ENCODE results near the gene CNGA2.

CNGA2 gene

DNA sequence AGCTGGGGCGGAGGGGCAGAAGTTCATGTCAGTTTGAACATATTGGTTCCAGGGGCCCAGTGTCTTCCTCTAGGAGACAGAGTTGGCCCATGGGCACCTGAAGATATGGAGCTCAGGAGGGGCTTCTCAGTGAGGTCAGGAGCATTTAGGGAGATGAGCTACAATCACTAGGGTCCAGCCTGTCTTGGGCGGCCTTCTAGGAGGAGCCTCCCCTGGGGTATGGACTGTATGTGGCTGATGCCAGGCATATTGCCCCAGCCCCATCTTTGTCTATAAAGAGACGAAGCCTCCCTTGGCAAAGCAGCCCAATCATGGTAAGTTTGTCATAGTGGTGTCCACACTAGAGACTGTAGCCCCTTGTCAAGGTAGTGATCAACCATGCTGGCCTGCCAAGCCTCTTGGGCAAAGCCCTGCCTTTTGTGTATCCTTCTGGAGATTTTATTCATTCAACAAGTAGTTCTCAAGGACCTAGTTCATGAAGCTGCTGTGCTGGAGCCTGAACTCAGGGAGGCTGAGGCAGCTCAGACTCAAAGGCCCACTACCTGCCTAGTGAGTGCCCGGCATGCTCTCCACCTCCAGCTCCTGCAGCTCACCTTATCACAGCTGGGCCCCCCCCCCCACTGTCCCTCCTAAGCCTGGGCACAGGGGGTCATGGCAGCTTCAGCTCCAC lies 5.4 kb upstream of the CNGA2 start:
- ChIA-PET CTCF (no interaction called here), POLR2A (ENCODE audit: low non-redundant PET) (no interaction called here)
- no peak overlapping the region for H3K27ac ChIP-seq

DNA sequence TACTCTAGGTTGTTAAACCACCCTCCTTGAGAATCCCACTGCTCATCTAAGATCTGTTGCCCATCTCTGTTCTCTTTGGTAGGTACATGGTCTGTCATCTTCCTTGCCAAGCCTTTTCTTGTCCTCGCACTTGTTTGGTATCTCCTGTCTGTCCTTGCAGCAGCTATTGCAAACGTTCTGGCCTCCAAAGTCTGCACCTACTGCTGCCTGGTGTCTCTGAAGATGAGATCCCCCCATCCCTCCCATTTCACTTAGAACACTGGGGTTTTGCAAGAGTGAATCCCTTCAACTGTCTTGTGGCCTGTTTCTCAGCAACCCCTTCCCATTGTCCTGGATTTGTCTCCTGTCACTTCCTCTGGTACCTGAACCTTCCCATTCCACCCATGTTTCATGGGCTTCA lies 673 bp downstream of the CNGA2 start:
- DNase-seq (ENCODE audit: low spot score) = no peak

More for the DNA sequence above, 5.4 kb upstream of the CNGA2 start:
- DNase-seq (ENCODE audit: low spot score) = no peak
- TF ChIP-seq, protein P1, sequence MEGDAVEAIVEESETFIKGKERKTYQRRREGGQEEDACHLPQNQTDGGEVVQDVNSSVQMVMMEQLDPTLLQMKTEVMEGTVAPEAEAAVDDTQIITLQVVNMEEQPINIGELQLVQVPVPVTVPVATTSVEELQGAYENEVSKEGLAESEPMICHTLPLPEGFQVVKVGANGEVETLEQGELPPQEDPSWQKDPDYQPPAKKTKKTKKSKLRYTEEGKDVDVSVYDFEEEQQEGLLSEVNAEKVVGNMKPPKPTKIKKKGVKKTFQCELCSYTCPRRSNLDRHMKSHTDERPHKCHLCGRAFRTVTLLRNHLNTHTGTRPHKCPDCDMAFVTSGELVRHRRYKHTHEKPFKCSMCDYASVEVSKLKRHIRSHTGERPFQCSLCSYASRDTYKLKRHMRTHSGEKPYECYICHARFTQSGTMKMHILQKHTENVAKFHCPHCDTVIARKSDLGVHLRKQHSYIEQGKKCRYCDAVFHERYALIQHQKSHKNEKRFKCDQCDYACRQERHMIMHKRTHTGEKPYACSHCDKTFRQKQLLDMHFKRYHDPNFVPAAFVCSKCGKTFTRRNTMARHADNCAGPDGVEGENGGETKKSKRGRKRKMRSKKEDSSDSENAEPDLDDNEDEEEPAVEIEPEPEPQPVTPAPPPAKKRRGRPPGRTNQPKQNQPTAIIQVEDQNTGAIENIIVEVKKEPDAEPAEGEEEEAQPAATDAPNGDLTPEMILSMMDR (conservative IDR thresholded peaks at IDR 0.05; ENCODE audit: low read depth) = no peak

DNA sequence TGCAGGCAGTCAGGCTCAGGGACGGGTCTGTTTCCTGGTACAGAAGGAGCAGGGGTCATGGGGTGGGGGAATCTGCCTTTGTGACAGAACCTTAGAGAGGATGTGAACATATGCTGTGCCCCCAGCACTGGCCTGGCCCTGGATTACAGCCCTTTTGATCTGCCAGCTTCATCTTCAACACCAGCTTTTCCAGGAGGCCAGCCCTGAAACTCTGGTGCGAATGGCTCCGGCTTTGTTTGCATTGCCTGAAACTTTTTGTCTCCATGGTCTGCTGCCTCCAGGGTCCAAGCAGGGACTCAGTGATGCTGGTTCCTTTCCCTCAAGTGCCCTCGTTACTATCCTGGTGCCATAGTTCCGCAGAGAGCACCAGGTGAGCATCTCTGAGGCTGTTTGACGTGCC lies 2.1 kb downstream of the CNGA2 start:
- DNase-seq (ENCODE audit: low spot score) = no peak
- H3K27ac ChIP-seq = no peak overlapping the region
- ChIA-PET POLR2A (ENCODE audit: low non-redundant PET) (no interaction called here), CTCF (interaction anchor here (0.5 to 1.5 kb wide), 2 partner anchors 303 to 1080 kb away, joined by 3 read pairs; no protein-coding TSS in a partner anchor)
- TF ChIP-seq, protein P1 (conservative IDR thresholded peaks at IDR 0.05; ENCODE audit: low read depth) = no peak

More for the DNA sequence above, 673 bp downstream of the CNGA2 start:
- CTCF ChIA-PET = interaction anchor here (0.8 to 1.5 kb wide), 2 partner anchors 18 to 1082 kb away, joined by 3 to 4 read pairs; no protein-coding TSS in a partner anchor
- POLR2A ChIA-PET (ENCODE audit: low non-redundant PET) = no interaction called here
- TF ChIP-seq, protein P1 (conservative IDR thresholded peaks at IDR 0.05; ENCODE audit: low read depth) = no peak
- no peak overlapping the region for H3K27ac ChIP-seq

DNA sequence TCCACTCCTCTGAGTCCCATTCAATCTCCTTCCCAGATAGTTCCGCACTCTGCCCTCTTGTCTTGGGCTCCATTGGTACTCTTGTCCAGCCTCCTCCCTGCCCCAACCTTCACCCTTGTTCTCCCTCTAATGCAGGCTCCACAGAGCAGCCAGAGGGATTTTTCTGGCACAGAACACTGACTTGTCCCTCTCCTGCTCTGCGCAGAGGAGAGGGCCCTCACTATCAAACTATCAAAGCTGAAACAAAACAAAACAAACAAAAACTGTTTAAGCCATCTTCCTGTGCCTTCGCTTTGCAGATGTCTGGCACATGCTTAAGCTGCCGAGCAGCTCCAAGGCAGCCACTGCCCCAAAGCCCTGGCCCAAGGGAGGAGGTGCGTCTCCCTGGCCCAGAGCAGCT lies 2.9 kb downstream of the CNGA2 start:
- ChIA-PET CTCF (no interaction called here), POLR2A (ENCODE audit: low non-redundant PET) (no interaction called here)
- H3K27ac ChIP-seq = no peak overlapping the region
- TF ChIP-seq, protein P1 (conservative IDR thresholded peaks at IDR 0.05; ENCODE audit: low read depth) = no peak
- no peak for DNase-seq (ENCODE audit: low spot score)

DNA sequence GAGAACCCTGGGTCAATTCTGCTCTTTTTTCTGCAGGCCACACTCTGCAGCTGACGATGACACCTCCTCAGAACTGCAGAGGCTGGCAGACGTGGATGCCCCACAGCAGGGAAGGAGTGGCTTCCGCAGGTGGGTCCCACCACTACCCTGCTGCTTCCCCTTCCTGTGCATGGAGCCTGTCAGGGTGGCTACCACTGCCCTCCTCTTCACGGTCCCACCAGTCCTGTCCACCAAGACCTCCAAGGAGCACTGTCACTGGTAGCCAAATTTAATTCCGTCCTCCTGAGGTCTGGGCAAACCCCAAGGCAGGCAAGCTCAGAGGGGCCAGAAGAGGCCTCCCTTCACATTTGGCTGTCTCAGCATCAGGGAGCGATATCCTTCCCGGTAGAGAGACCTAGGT lies 4.2 kb downstream of the CNGA2 start:
- TF ChIP-seq, protein P1 (conservative IDR thresholded peaks at IDR 0.05; ENCODE audit: low read depth) = no peak
- H3K27ac ChIP-seq = no peak overlapping the region
- ChIA-PET POLR2A (ENCODE audit: low non-redundant PET) (no interaction called here), CTCF (no interaction called here)
- DNase-seq (ENCODE audit: low spot score) = no peak

DNA sequence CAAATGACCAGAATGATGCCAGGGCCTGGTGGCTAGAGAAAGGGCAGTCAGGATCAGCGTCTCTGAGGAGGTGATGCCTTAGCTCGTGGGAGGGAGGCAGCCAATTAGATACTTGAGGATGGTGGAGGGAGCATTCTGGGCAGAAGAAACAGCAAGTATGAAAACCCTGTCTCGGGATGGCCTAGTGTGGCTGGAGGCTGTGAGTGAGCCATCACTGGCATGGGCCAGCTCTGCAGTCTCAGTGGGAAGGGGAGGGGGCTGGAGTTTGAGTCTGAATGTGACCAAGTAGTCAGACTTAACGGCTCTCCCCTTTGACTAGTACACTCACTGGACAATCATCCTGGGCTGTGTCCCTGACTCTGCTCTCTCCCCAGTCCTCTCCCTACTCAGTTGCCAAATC lies 7.1 kb downstream of the CNGA2 start:
- TF ChIP-seq, protein P1 (conservative IDR thresholded peaks at IDR 0.05; ENCODE audit: low read depth) = no peak
- POLR2A ChIA-PET (ENCODE audit: low non-redundant PET) = no interaction called here
- CTCF ChIA-PET = no interaction called here
- H3K27ac ChIP-seq = no peak overlapping the region
- DNase-seq (ENCODE audit: low spot score) = no peak
